ENCODE data around the gene RFWD3. TPM values are rescaled to one million over a fixed set of nuclear protein-coding genes. Genes with fewer than 3 reads are reported as not detected.

The RFWD3 gene
- total and polyA plus RNA-seq, 2 of the 13 experiments (the other 11 are each of a cell fraction or from before 2014, with no cell fraction given) = 23.4 to 62.6 TPM

GRCh38 chr16:74709441-74709877, 42.8 kb upstream of the RFWD3 start (continued):
- no peak for TF ChIP-seq ZNF337 (CRISPR knock-in tag; IDR thresholded peaks at IDR 0.05; ENCODE audit: borderline replicate concordance, low read depth)
- TF ChIP-seq CBX2 (IDR thresholded peaks at IDR 0.05; ENCODE audit: low read depth, low read length) = no peak
- no peak for TF ChIP-seq CBX2 (CRISPR knock-in tag; IDR thresholded peaks at IDR 0.05; ENCODE audit: low read depth)
- TF ChIP-seq ATF1 (CRISPR knock-in tag; IDR thresholded peaks at IDR 0.05) = no peak
- no peak for TF ChIP-seq ZNF883 (CRISPR knock-in tag; IDR thresholded peaks at IDR 0.05; ENCODE audit: not compliant biosample characterization)
- peak; percentile 55; the same call in 1 of the 2 replicates for TF ChIP-seq KAT8 (CRISPR knock-in tag; IDR thresholded peaks at IDR 0.05)
- no peak for TF ChIP-seq ZNF546 (CRISPR knock-in tag; conservative IDR thresholded peaks at IDR 0.05)
- no peak for TF ChIP-seq EEA1 (CRISPR knock-in tag; IDR thresholded peaks at IDR 0.05; ENCODE audit: borderline replicate concordance)
- no peak for TF ChIP-seq ZNF878 (CRISPR knock-in tag; IDR thresholded peaks at IDR 0.05)
- TF ChIP-seq TEAD3 (CRISPR knock-in tag; optimal IDR thresholded peaks at IDR 0.05; ENCODE audit: borderline replicate concordance) = peak; percentile 33
- peak; percentile 29; the same call in 1 of the 2 replicates for TF ChIP-seq YEATS2 (CRISPR knock-in tag; IDR thresholded peaks at IDR 0.05; ENCODE audit: borderline replicate concordance)
- peak; percentile 50; the same call in 1 of the 2 replicates for TF ChIP-seq ARID3A (IDR thresholded peaks at IDR 0.05; ENCODE audit: low read depth, low read length)
- peak; percentile 28 for TF ChIP-seq NCOA2 (CRISPR knock-in tag; IDR thresholded peaks at IDR 0.05)
- peak; percentile 90 for TF ChIP-seq RAD21 (CRISPR knock-in tag; IDR thresholded peaks at IDR 0.05)
- TF ChIP-seq HOXA5 (CRISPR knock-in tag; IDR thresholded peaks at IDR 0.05) = peak; percentile 77
- 0 out of 2 replicates have a peak, but pooled peaks have one; percentile 59 for TF ChIP-seq ZNF256 (CRISPR knock-in tag; conservative IDR thresholded peaks at IDR 0.05)
- no peak for TF ChIP-seq CHCHD3 (CRISPR knock-in tag; IDR thresholded peaks at IDR 0.05)
- TF ChIP-seq SAP130 (CRISPR knock-in tag; IDR thresholded peaks at IDR 0.05; ENCODE audit: low read depth) = 0 out of 2 replicates have a peak, but pooled peaks have one; percentile 39
- TF ChIP-seq SOX5 (CRISPR knock-in tag; IDR thresholded peaks at IDR 0.05; ENCODE audit: borderline replicate concordance) = 0 out of 2 replicates have a peak, but pooled peaks have one; percentile 20
- TF ChIP-seq KDM2A (CRISPR knock-in tag; IDR thresholded peaks at IDR 0.05; ENCODE audit: borderline replicate concordance, low read depth) = peak; percentile 74; the same call in 1 of the 2 replicates
- peak; percentile 35; the same call in 1 of the 2 replicates for TF ChIP-seq CEBPB (IDR thresholded peaks at IDR 0.05; ENCODE audit: borderline replicate concordance, low read depth, low read length)
- peak; percentile 50 for TF ChIP-seq GATAD2A (CRISPR knock-in tag; IDR thresholded peaks at IDR 0.05)
- TF ChIP-seq HINFP (CRISPR knock-in tag; IDR thresholded peaks at IDR 0.05; ENCODE audit: low read depth) = 0 out of 2 replicates have a peak, but pooled peaks have one; percentile 44
- peak; percentile 54 for TF ChIP-seq SALL1 (CRISPR knock-in tag; IDR thresholded peaks at IDR 0.05)
- no peak for TF ChIP-seq AHR (CRISPR knock-in tag; IDR thresholded peaks at IDR 0.05)
- TF ChIP-seq ZNF800 (CRISPR knock-in tag; IDR thresholded peaks at IDR 0.05) = 0 out of 2 replicates have a peak, but pooled peaks have one; percentile 45
- TF ChIP-seq TBL1XR1 (IDR thresholded peaks at IDR 0.05; ENCODE audit: borderline replicate concordance, low read length, partially characterized antibody) = peak; percentile 19

Data from HepG2 (cell line).